ENCODE measurements around the gene CCDC92.

The CCDC92 gene

DNA sequence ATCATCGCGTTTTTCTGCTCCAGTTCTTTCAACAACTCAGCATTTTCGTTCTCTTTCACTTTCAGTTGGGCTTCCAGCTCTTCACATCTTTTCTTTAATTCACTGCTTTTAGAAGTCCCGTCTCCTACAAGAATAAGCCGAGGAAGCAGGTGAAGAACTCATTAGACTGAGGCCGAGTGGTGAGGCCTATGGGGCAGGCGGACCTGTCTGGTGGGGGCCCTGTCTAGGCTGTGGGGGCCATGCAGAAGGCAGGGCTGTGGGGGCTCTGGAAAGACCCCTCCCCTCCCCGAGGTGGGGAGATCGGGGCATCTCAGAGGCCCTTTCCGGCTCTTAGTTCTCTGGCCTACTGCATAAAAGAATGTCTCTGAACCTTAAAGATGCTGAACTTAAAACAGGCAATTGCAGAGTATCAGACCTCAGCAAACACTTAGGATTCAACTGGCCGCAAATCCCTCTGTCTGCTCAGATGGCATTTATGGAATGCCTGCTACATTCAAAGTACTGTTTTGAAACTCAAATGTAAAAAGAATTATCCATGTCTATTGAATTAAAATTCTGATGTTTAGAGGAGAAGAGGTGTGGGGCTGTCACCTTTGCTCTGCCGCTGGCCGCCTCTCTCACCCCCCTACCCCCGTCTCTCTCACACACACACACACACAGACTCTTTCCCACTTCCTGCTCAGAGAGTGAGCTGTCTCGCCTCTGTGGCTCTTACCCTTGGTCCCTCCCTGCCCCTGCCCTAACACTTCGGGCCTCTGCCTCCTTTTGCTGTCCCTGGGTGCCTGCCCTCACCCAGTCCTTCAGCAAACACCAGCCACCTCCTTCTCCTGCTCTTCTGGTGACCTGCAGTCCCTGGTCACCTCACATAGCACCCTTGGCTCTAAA is 34.7 kb downstream of the CCDC92 start:
- Histone ChIP-seq H3K9ac (ENCODE audit: low read depth, low read length) (no peak overlapping the region), H3K4me1 (ENCODE audit: control insufficient read depth, insufficient read depth, low read length) (peaks cover 15% of the 10 kb centered on the region), H3K36me3 (ENCODE audit: insufficient read depth, low read length) (peaks cover 44% of the 10 kb centered on the region), H3K4me3 (ENCODE audit: low read length) (no peak overlapping the region), H3K4me2 (ENCODE audit: low read length) (no peak overlapping the region), H3K27me3 (ENCODE audit: control insufficient read depth, insufficient read depth, low read length) (no peaks in the 10 kb centered on the region), H3K9me3 (replicated peaks; ENCODE audit: low read length) (peaks cover 5% of the 10 kb centered on the region)

GRCh38 chr12:123936956-123937706 is 35.5 kb downstream of the CCDC92 start:
- Histone ChIP-seq H3K4me1 (ENCODE audit: control insufficient read depth, insufficient read depth, low read length) (peaks cover 10% of the 10 kb centered on the region), H3K36me3 (ENCODE audit: insufficient read depth, low read length) (peaks cover 44% of the 10 kb centered on the region), H3K9ac (ENCODE audit: low read depth, low read length) (no peak overlapping the region), H3K9me3 (replicated peaks; ENCODE audit: low read length) (peaks cover 5% of the 10 kb centered on the region), H3K4me3 (ENCODE audit: low read length) (no peak overlapping the region), H3K4me2 (ENCODE audit: low read length) (no peak overlapping the region), H3K27me3 (ENCODE audit: control insufficient read depth, insufficient read depth, low read length) (no peaks in the 10 kb centered on the region)

DNA sequence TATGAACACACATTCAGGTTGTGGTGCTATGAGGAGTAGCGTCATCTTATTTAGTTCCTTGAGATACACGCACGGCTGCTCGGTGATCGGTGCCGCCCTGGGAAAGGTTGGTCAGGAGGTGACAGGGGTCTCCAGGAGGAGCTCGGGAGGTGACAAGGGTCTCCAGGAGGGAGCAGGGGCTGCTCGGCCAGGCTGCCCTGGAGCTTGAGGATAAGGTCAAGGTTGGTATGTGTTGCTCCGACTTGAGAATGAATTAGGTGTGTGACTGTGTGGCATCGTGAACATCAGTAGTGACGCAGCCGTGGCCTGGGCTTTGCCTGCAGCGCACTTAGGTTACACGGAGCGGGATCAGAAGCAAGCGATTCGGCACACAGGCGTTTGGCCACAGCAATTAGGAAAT is 36.2 kb downstream of the CCDC92 start:
- peaks cover 38% of the 10 kb centered on the region for H3K36me3 ChIP-seq (ENCODE audit: insufficient read depth, low read length)
- H3K9me3 ChIP-seq (replicated peaks; ENCODE audit: low read length): no peaks in the 10 kb centered on the region
- no peak overlapping the region for H3K4me3 ChIP-seq (ENCODE audit: low read length)
- no peak overlapping the region for H3K9ac ChIP-seq (ENCODE audit: low read depth, low read length)
- peaks cover 4% of the 10 kb centered on the region for H3K4me1 ChIP-seq (ENCODE audit: control insufficient read depth, insufficient read depth, low read length)
- no peaks in the 10 kb centered on the region for H3K27me3 ChIP-seq (ENCODE audit: control insufficient read depth, insufficient read depth, low read length)
- H3K4me2 ChIP-seq (ENCODE audit: low read length): no peak overlapping the region

GRCh38 chr12:123935956-123936355 is 36.7 kb downstream of the CCDC92 start:
- Histone ChIP-seq H3K9ac (ENCODE audit: low read depth, low read length) (no peak overlapping the region), H3K27me3 (ENCODE audit: control insufficient read depth, insufficient read depth, low read length) (no peaks in the 10 kb centered on the region), H3K4me2 (ENCODE audit: low read length) (no peak overlapping the region), H3K4me1 (ENCODE audit: control insufficient read depth, insufficient read depth, low read length) (peaks cover 4% of the 10 kb centered on the region), H3K4me3 (ENCODE audit: low read length) (no peak overlapping the region), H3K9me3 (replicated peaks; ENCODE audit: low read length) (no peaks in the 10 kb centered on the region), H3K36me3 (ENCODE audit: insufficient read depth, low read length) (peaks cover 33% of the 10 kb centered on the region)

DNA sequence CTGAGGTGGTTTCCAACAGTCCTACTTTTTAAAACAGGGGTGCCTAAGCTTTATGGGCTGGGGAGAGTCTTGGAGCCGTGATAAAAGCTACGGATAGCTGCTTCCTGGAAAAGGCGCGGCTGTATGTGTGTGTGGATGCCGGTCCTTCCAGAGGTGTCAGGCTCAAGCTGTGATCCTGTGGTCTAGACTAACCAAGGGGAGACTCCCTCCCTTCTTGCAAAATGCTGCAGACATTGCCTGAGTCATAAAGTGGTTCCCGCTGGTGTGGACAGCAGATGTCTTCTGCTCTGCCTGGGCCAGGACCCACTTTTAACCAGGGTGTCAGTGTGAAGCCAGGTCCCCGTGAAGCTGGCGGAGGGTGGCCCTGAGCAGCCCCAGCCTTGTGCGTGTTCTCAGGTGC is 37.8 kb downstream of the CCDC92 start:
- Histone ChIP-seq H3K4me3 (ENCODE audit: low read length) (no peak overlapping the region), H3K9ac (ENCODE audit: low read depth, low read length) (no peak overlapping the region), H3K9me3 (replicated peaks; ENCODE audit: low read length) (no peaks in the 10 kb centered on the region), H3K27me3 (ENCODE audit: control insufficient read depth, insufficient read depth, low read length) (no peaks in the 10 kb centered on the region), H3K4me2 (ENCODE audit: low read length) (no peak overlapping the region), H3K4me1 (ENCODE audit: control insufficient read depth, insufficient read depth, low read length) (peaks cover 4% of the 10 kb centered on the region), H3K36me3 (ENCODE audit: insufficient read depth, low read length) (peaks cover 24% of the 10 kb centered on the region)

DNA sequence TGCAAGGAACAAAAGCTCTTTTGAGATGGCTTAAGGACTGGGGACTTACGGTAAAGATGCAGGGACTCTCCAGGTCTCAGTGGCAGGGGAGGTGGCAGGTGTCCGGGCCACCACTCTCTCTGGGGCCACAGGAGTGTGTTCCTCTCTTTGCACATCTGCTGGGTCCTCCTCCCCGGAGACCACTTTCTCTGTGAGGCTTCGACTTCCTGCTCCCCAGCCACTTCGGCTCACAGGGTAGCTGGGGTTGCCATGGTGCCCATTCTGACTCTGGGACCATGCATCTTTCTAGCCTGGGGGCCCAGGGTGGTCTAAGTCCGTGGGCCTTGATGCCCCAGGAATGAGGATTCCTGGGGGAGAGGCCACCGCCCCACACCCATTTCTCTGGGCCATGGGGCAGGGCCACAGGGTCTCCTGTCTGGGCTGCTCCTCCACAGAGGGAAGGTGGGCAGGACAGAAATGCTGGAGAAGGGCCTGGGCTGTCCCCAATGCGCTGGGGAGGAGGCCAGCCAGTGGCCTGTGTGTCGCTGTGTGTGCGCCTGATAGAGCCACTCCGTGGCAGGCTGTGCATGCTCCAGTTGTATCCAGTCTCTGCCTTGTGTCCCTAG is 38.5 kb downstream of the CCDC92 start:
- H3K9ac ChIP-seq (ENCODE audit: low read depth, low read length): no peak overlapping the region
- H3K4me1 ChIP-seq (ENCODE audit: control insufficient read depth, insufficient read depth, low read length): peaks cover 4% of the 10 kb centered on the region
- no peak overlapping the region for H3K4me3 ChIP-seq (ENCODE audit: low read length)
- no peaks in the 10 kb centered on the region for H3K9me3 ChIP-seq (replicated peaks; ENCODE audit: low read length)
- peaks cover 4% of the 10 kb centered on the region for H3K27me3 ChIP-seq (ENCODE audit: control insufficient read depth, insufficient read depth, low read length)
- no peak overlapping the region for H3K4me2 ChIP-seq (ENCODE audit: low read length)
- H3K36me3 ChIP-seq (ENCODE audit: insufficient read depth, low read length): peaks cover 20% of the 10 kb centered on the region

- Histone ChIP-seq H3K4me1 (ENCODE audit: control insufficient read depth, insufficient read depth, low read length) (peaks cover under 1% of the 10 kb centered on the region), H3K9ac (ENCODE audit: low read depth, low read length) (no peak overlapping the region), H3K4me3 (ENCODE audit: low read length) (no peak overlapping the region), H3K9me3 (replicated peaks; ENCODE audit: low read length) (no peaks in the 10 kb centered on the region), H3K36me3 (ENCODE audit: insufficient read depth, low read length) (peaks cover 19% of the 10 kb centered on the region), H3K27me3 (ENCODE audit: control insufficient read depth, insufficient read depth, low read length) (peaks cover 9% of the 10 kb centered on the region), H3K4me2 (ENCODE audit: low read length) (no peak overlapping the region)
These were observed 39.4 kb downstream of the CCDC92 start for GRCh38 chr12:123933214-123933613.

- no peak overlapping the region for H3K4me2 ChIP-seq (ENCODE audit: low read length)
- no peak overlapping the region for H3K9ac ChIP-seq (ENCODE audit: low read depth, low read length)
- peaks cover 17% of the 10 kb centered on the region for H3K27me3 ChIP-seq (ENCODE audit: control insufficient read depth, insufficient read depth, low read length)
- H3K4me1 ChIP-seq (ENCODE audit: control insufficient read depth, insufficient read depth, low read length): no peaks in the 10 kb centered on the region
- H3K36me3 ChIP-seq (ENCODE audit: insufficient read depth, low read length): peaks cover 12% of the 10 kb centered on the region
- no peaks in the 10 kb centered on the region for H3K9me3 ChIP-seq (replicated peaks; ENCODE audit: low read length)
- H3K4me3 ChIP-seq (ENCODE audit: low read length): no peak overlapping the region
These were observed 40.8 kb downstream of the CCDC92 start for GRCh38 chr12:123931686-123932321.

DNA sequence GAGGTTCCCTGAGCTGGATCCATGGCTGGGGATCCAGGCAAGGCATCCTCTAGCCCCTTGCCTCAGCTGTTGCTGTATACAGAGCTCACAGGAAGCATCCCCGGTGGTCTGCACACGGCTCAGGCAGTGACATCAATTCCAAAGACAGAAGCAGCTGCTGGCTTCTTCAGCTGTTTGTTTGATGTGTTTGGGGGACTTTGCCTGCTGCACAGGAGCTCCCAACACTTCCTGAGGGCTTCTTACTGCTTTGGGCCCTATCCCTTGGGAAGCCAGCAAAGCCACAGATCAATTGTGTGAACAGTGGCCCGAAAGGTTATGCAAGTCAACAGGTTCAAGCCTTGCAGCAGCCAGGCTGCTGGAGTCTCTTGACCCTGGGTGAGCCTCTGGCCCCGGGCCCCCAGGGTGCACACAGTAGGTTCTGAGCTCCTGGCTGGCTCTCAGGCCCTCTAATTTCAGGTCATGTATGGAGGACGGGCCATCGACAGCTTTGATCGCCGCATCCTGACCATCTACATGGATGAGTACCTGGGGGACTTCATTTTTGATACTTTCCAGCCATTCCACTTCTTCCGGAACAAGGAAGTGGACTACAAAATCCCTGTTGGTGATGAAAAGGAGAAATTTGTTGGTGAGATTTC is 42.6 kb downstream of the CCDC92 start:
- Histone ChIP-seq H3K4me1 (ENCODE audit: control insufficient read depth, insufficient read depth, low read length) (no peaks in the 10 kb centered on the region), H3K4me3 (ENCODE audit: low read length) (no peak overlapping the region), H3K9ac (ENCODE audit: low read depth, low read length) (no peak overlapping the region), H3K4me2 (ENCODE audit: low read length) (no peak overlapping the region), H3K9me3 (replicated peaks; ENCODE audit: low read length) (no peaks in the 10 kb centered on the region), H3K36me3 (ENCODE audit: insufficient read depth, low read length) (no peaks in the 10 kb centered on the region), H3K27me3 (ENCODE audit: control insufficient read depth, insufficient read depth, low read length) (peaks cover 24% of the 10 kb centered on the region)

GRCh38 chr12:123928897-123929296 is 43.7 kb downstream of the CCDC92 start:
- Histone ChIP-seq H3K4me1 (ENCODE audit: control insufficient read depth, insufficient read depth, low read length) (no peaks in the 10 kb centered on the region), H3K4me3 (ENCODE audit: low read length) (no peak overlapping the region), H3K36me3 (ENCODE audit: insufficient read depth, low read length) (no peaks in the 10 kb centered on the region), H3K9me3 (replicated peaks; ENCODE audit: low read length) (no peaks in the 10 kb centered on the region), H3K9ac (ENCODE audit: low read depth, low read length) (no peak overlapping the region), H3K4me2 (ENCODE audit: low read length) (no peak overlapping the region), H3K27me3 (ENCODE audit: control insufficient read depth, insufficient read depth, low read length) (peaks cover 24% of the 10 kb centered on the region)

All from skeletal muscle satellite cell (primary cell).